B cell (primary cell): ENCODE data around the gene TPK1.

Experiments used
- EZH2 ChIP-seq: IDR thresholded peaks from 2 replicates; pipeline ENCODE4 v1.6.1; 2012; ENCODE audit warnings: borderline replicate concordance, low read depth, mild to moderate bottlenecking, moderate library complexity, low read length; ENCODE audit not compliant: insufficient read depth, poor library complexity, severe bottlenecking
- TF ChIP-seq, protein P1 (sequence below): fragments of 200-600 bp; IDR thresholded peaks from one replicate; pipeline ENCODE4 v1.8.0; 2022; ENCODE audit warnings: antibody characterized with exemption, mild to moderate bottlenecking

DNA sequence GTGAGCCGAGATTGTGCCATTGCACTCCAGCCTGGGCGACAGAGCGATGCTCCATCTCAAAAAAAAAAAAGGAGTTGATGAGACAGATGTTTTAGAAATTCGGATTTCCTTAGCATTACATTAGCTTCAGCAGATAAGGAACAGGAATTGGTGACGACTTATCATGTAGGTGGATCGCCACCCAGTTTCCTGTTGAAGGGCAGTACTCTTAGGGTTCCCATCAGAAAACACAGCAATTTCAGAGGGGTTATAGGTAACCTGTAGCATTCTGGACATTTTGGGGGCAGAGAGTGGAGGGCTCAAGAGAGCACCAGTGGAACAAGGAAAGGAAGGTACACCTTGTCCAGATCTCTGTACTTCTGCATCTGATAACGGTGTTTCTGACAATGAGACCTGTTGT, 286.0 kb downstream of the TPK1 start:
- TF ChIP-seq, protein P1, sequence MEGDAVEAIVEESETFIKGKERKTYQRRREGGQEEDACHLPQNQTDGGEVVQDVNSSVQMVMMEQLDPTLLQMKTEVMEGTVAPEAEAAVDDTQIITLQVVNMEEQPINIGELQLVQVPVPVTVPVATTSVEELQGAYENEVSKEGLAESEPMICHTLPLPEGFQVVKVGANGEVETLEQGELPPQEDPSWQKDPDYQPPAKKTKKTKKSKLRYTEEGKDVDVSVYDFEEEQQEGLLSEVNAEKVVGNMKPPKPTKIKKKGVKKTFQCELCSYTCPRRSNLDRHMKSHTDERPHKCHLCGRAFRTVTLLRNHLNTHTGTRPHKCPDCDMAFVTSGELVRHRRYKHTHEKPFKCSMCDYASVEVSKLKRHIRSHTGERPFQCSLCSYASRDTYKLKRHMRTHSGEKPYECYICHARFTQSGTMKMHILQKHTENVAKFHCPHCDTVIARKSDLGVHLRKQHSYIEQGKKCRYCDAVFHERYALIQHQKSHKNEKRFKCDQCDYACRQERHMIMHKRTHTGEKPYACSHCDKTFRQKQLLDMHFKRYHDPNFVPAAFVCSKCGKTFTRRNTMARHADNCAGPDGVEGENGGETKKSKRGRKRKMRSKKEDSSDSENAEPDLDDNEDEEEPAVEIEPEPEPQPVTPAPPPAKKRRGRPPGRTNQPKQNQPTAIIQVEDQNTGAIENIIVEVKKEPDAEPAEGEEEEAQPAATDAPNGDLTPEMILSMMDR, result no peak
- no peak for TF ChIP-seq EZH2
